H1 (cell line): ENCODE measurements around the gene PDCD7. TPM values are rescaled to one million over a fixed set of nuclear protein-coding genes. Genes with fewer than 3 reads are reported as not detected.

Experiments
- CTCF ChIA-PET: fragments of 300-600 bp; sonication (Branson Sonifier 250); formaldehyde crosslinking; loops from one replicate; lab custom pipeline; 2021; ENCODE audit not compliant: partially characterized antibody; lab: Charles Lee
- POLR2A ChIA-PET: fragments of 300-600 bp; sonication (Branson Sonifier 250); formaldehyde crosslinking; loops from one replicate; lab custom pipeline; 2021; ENCODE audit warnings: inconsistent platforms; ENCODE audit not compliant: partially characterized antibody; lab: Charles Lee
- DNase-seq, 2 experiments: peaks; one replicate each; pipeline versions ENCODE4 v3.0.0 to v3.0.0-alpha.2; 2010 to 2022; ENCODE audit warnings: low spot score in 2 of 2, low read depth in 1 of 2, mixed read lengths in 1 of 2
- FAIRE-seq: peaks from 2 replicates; lab custom pipeline; 2011; peaks lifted over from hg19 to GRCh38; lab: Jason Lieb, UNC
- H2AFZ ChIP-seq: 2 replicates; pipeline ENCODE4 v1.8.1; 2012; ENCODE audit warnings: low read length, inconsistent platforms
- H2AK5ac ChIP-seq: 2 replicates; pipeline ENCODE4 v1.6.1; 2013; ENCODE audit warnings: low read depth, low read length
- H2BK120ac ChIP-seq: replicated peaks from 2 replicates; pipeline ENCODE3; 2013; ENCODE audit warnings: low read depth, low read length, inconsistent platforms
- H2BK12ac ChIP-seq: 2 replicates; pipeline ENCODE4 v1.6.1; 2013; ENCODE audit warnings: low read depth, low read length
- H2BK15ac ChIP-seq: 2 replicates; pipeline ENCODE4 v1.6.1; 2013; ENCODE audit warnings: low read length
- H2BK20ac ChIP-seq: 2 replicates; pipeline ENCODE4 v1.6.1; 2013; ENCODE audit warnings: low read length
- H2BK5ac ChIP-seq: 2 replicates; pipeline ENCODE4 v1.6.1; 2013; ENCODE audit warnings: low read depth, low read length
- H3K14ac ChIP-seq: 2 replicates; pipeline ENCODE4 v1.6.1; 2013; ENCODE audit warnings: inconsistent platforms; ENCODE audit not compliant: insufficient read length
- H3K18ac ChIP-seq: 2 replicates; pipeline ENCODE4 v1.6.1; 2013; ENCODE audit warnings: low read length; ENCODE audit errors: extremely low read depth
- H3K23ac ChIP-seq: 2 replicates; pipeline ENCODE4 v1.6.1; 2013; ENCODE audit warnings: inconsistent platforms; ENCODE audit not compliant: insufficient read length
- H3K23me2 ChIP-seq: 2 replicates; pipeline ENCODE4 v1.6.1; 2013; ENCODE audit warnings: low read depth, low read length
- H3K27ac ChIP-seq: 2 replicates; pipeline ENCODE4 v1.6.1; 2011; ENCODE audit warnings: low read depth, low read length, inconsistent platforms
- H3K27me3 ChIP-seq, 4 experiments: replicated peaks in 1 of 4; 1 replicate in 1 of 4; 2 replicates in 3 of 4; pipeline versions ENCODE4 v1.6.1 to v1.8.1; 2011 to 2013; ENCODE audit warnings: low read length in 3 of 4, mild to moderate bottlenecking in 3 of 4, inconsistent platforms in 2 of 4, mixed read lengths in 2 of 4, moderate library complexity in 1 of 4; ENCODE audit not compliant: control insufficient read depth in 3 of 4, insufficient read depth in 3 of 4; ENCODE audit errors: extremely low read depth in 1 of 4
- H3K36me3 ChIP-seq, 4 experiments: 2 replicates each; pipeline versions ENCODE4 v1.6.1 to v1.8.1; 2011 to 2013; ENCODE audit warnings: mild to moderate bottlenecking in 4 of 4, low read length in 3 of 4, moderate library complexity in 2 of 4, control low read depth in 1 of 4, inconsistent platforms in 1 of 4; ENCODE audit not compliant: insufficient read depth in 4 of 4, control insufficient read depth in 2 of 4
- H3K4ac ChIP-seq: replicated peaks from 2 replicates; pipeline ENCODE3; 2013; ENCODE audit warnings: low read length, low read depth, mixed read lengths, inconsistent platforms; ENCODE audit not compliant: insufficient read length
- H3K4me1 ChIP-seq, 4 experiments: replicated peaks in 1 of 4; 1 replicate in 1 of 4; 2 replicates in 3 of 4; pipeline versions ENCODE4 v1.6.1 to v1.8.1; 2011 to 2013; ENCODE audit warnings: low read length in 3 of 4, inconsistent platforms in 2 of 4, mixed read lengths in 1 of 4; ENCODE audit not compliant: insufficient read depth in 4 of 4, control insufficient read depth in 3 of 4
- H3K4me2 ChIP-seq, 2 experiments: 2 replicates each; pipeline versions ENCODE4 v1.6.1 to v1.8.1; 2011 to 2013; ENCODE audit warnings: low read depth in 2 of 2, low read length in 2 of 2, control low read depth in 1 of 2, inconsistent platforms in 1 of 2, mild to moderate bottlenecking in 1 of 2; ENCODE audit not compliant: insufficient read depth in 1 of 2
- H3K4me3 ChIP-seq, 4 experiments: fragments of 200-600, 300-600 bp in 1 of 4; sonication (generic), shearing (Covaris generic), sonication (Bioruptor Twin) in 1 of 4; 2 replicates each; pipeline versions ENCODE4 v1.5.1 to v1.8.1; 2011 to 2016; ENCODE audit warnings: low read length in 4 of 4, low read depth in 3 of 4, control low read depth in 2 of 4, inconsistent platforms in 2 of 4, mild to moderate bottlenecking in 2 of 4, mixed read lengths in 1 of 4, moderate library complexity in 1 of 4; ENCODE audit not compliant: insufficient read depth in 2 of 4; ENCODE audit errors: extremely low read depth in 1 of 4
- H3K56ac ChIP-seq: replicated peaks from 2 replicates; pipeline ENCODE3; 2013; ENCODE audit warnings: low read depth, mild to moderate bottlenecking, mixed read lengths, low read length, inconsistent platforms; ENCODE audit not compliant: insufficient read length
- H3K79me1 ChIP-seq: 2 replicates; pipeline ENCODE4 v1.6.1; 2013; ENCODE audit warnings: low read depth, low read length, control low read depth
- H3K79me2 ChIP-seq, 2 experiments: 2 replicates each; pipeline versions ENCODE4 v1.6.1 to v1.8.1; 2012 to 2013; ENCODE audit warnings: low read length in 2 of 2, mild to moderate bottlenecking in 2 of 2, inconsistent platforms in 1 of 2; ENCODE audit not compliant: insufficient read depth in 2 of 2, control insufficient read depth in 1 of 2
- H3K9ac ChIP-seq, 4 experiments: replicated peaks in 1 of 4; 1 replicate in 1 of 4; 2 replicates in 3 of 4; pipeline versions ENCODE4 v1.6.1 to v1.8.1; 2011 to 2013; ENCODE audit warnings: low read depth in 3 of 4, low read length in 3 of 4, control low read depth in 2 of 4, mild to moderate bottlenecking in 2 of 4, moderate library complexity in 2 of 4, inconsistent platforms in 1 of 4; ENCODE audit errors: extremely low read depth in 1 of 4
- H3K9me3 ChIP-seq, 2 experiments: 2 replicates each; pipeline versions ENCODE4 v1.6.1 to v1.8.1; 2012 to 2013; ENCODE audit warnings: mild to moderate bottlenecking in 2 of 2, moderate library complexity in 2 of 2, control low read depth in 1 of 2, inconsistent platforms in 1 of 2, low read depth in 1 of 2, low read length in 1 of 2, mixed read lengths in 1 of 2; ENCODE audit not compliant: insufficient read depth in 2 of 2
- H4K20me1 ChIP-seq, 2 experiments: replicated peaks in 1 of 2; 2 replicates each; pipeline versions ENCODE3 to v1.8.1; 2011 to 2013; ENCODE audit warnings: inconsistent platforms in 2 of 2, low read length in 2 of 2, mild to moderate bottlenecking in 1 of 2; ENCODE audit not compliant: insufficient read depth in 2 of 2, control insufficient read depth in 1 of 2
- H4K5ac ChIP-seq: 2 replicates; pipeline ENCODE4 v1.6.1; 2013; ENCODE audit warnings: low read length, low read depth, mixed read lengths, inconsistent platforms; ENCODE audit not compliant: insufficient read length
- H4K8ac ChIP-seq: 2 replicates; pipeline ENCODE4 v1.8.0; 2013; ENCODE audit warnings: mild to moderate bottlenecking, moderate library complexity, low read length, inconsistent platforms; ENCODE audit not compliant: insufficient read depth; ENCODE audit errors: extremely low read depth
- H4K91ac ChIP-seq: replicated peaks from 2 replicates; pipeline ENCODE3; 2013; ENCODE audit warnings: low read length, mixed read lengths, inconsistent platforms; ENCODE audit not compliant: insufficient read length
- CHD1 ChIP-seq: IDR thresholded peaks from 2 replicates; pipeline ENCODE4 v1.6.1; 2012; ENCODE audit warnings: low read depth, low read length, improper control_type of control experiment
- CHD2 ChIP-seq: IDR thresholded peaks from 2 replicates; pipeline ENCODE4 v1.6.1; 2012; ENCODE audit warnings: low read length, improper control_type of control experiment
- JUND ChIP-seq: IDR thresholded peaks from 2 replicates; pipeline ENCODE4 v1.6.1; 2011; ENCODE audit warnings: mild to moderate bottlenecking, improper control_type of control experiment, low read length
- POLR2A ChIP-seq, 2 experiments: IDR thresholded peaks; 1 replicate in 1 of 2; 2 replicates in 1 of 2; pipeline ENCODE4 v1.6.1; 2011; ENCODE audit warnings: low read depth in 2 of 2, low read length in 2 of 2, mild to moderate bottlenecking in 2 of 2; ENCODE audit errors: control extremely low read depth in 1 of 2
- SIN3A ChIP-seq, 2 experiments: IDR thresholded peaks in 1 of 2; conservative IDR thresholded peaks in 1 of 2; 2 replicates each; pipeline ENCODE4 v1.6.1; 2011 to 2012; ENCODE audit warnings: low read length in 2 of 2, improper control_type of control experiment in 1 of 2, low read depth in 1 of 2, mild to moderate bottlenecking in 1 of 2
- SP4 ChIP-seq: IDR thresholded peaks from 2 replicates; pipeline ENCODE4 v1.6.1; 2012; ENCODE audit warnings: low read length, inconsistent platforms
- TAF7 ChIP-seq: optimal IDR thresholded peaks from 2 replicates; pipeline ENCODE3; 2011; ENCODE audit warnings: low read depth, mild to moderate bottlenecking, inconsistent platforms, low read length, moderate library complexity, borderline replicate concordance
- YY1 ChIP-seq: IDR thresholded peaks from 2 replicates; pipeline ENCODE4 v1.6.1; 2011; ENCODE audit warnings: low read depth, mild to moderate bottlenecking, low read length
- WGBS, 2 experiments: shearing (Covaris generic) in 1 of 2; methylation state at CpG; one replicate each; pipeline versions ENCODE4 v1.1.6 to v1.1.7; 2013 to 2015; ENCODE audit warnings: low lambda C conversion rate in 2 of 2, mixed read lengths in 2 of 2, inconsistent platforms in 1 of 2, low coverage in 1 of 2, missing lambda C conversion rate in 1 of 2; ENCODE audit not compliant: insufficient replicate concordance in 2 of 2, insufficient coverage in 1 of 2, insufficient read length in 1 of 2; ENCODE audit errors: extremely low coverage in 1 of 2, missing lambda C conversion rate in 1 of 2; 5-methylcytosine and 5-hydroxymethylcytosine counted together
- polyA plus RNA-seq, 7 experiments: library from polyadenylated mRNA; depleted of rRNA in 3 of 7; stranded (reverse) in 5 of 7; unstranded in 2 of 7; fragments of >200 nt in 5 of 7; fragments of 200-250 nt in 2 of 7; gene quantifications; 1 replicate in 5 of 7; 2 replicates in 1 of 7; 4 replicates in 1 of 7; pipeline versions ENCODE4 v1.2.1 to v1.2.3, GENCODE V29; 2011 to 2013; ENCODE audit warnings: missing spikeins in 2 of 7, mixed read lengths in 2 of 7
- total RNA-seq: library from RNA; stranded (reverse); fragmentation: NEBNext Ultra II Directional; extraction: Animal tissue kit (Norgen Biotek cat#: 25700); gene quantifications from 2 replicates; pipeline ENCODE4 v1.2.1, GENCODE V29; 2021
- TF ChIP-seq, protein P1 (sequence below): IDR thresholded peaks from 2 replicates; pipeline ENCODE4 v1.6.1; 2012; ENCODE audit warnings: inconsistent platforms

The PDCD7 gene
- total and polyA plus RNA-seq, 2 of the 8 experiments (the other 6 are each of a cell fraction or from before 2014, with no cell fraction given) = 11.5 to 25.6 TPM

DNA sequence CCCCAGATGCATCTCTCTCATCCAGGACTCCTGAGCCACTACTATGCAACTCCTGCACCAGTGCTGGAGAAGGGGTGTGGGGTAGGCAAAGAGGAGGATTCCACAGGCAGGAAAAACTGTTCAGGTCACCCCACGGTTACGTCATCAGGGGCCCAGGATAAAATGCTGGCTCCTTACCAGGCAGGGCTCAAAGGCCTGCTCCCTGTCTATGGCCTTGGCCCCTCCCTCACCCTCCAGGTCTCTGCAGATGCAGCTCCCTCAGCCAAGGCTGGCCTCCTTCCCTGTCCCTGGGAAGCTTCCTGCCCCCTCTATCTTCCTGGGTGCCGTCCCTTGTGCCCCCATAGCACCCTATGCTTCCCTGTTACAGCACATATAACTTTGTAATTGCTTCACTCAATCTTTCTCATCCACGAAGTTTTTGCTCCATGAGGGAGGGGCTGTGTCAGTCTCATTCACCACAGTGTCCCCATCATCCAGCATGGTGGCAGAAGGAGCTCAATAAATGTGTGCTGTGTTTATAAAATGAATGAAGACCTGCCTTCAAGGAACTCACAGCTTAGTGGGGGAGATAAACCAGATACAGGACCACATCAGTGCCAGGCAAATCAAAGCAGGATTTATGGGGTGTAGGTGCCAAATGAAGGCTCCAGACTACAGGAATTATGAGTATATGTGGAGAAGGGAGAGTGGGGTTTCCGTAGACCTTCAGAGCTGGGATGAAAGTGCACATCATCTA is 38.4 kb downstream of the PDCD7 start:
- Histone ChIP-seq H3K9me3 (no peaks in the 10 kb centered on the region), H3K23me2 (no peaks in the 10 kb centered on the region), H3K14ac (no peak overlapping the region), H2BK15ac (no peak overlapping the region), H4K8ac (no peak overlapping the region), H2BK20ac (no peak overlapping the region), H3K4me2 (no peak overlapping the region), H3K56ac (no peak overlapping the region), H3K23ac (no peak overlapping the region), H3K27ac (no peak overlapping the region), H4K5ac (no peak overlapping the region), H4K20me1 (no peaks in the 10 kb centered on the region), H2BK12ac (peak overlapping the region; percentile 21; the same call in 1 of the 2 replicates), H2BK120ac (no peak overlapping the region), H2AK5ac (no peak overlapping the region), H3K79me1 (no peaks in the 10 kb centered on the region), H2BK5ac (no peak overlapping the region; the same call in 1 of the 2 replicates), H3K36me3 (no peaks in the 10 kb centered on the region), H3K27me3 (no peaks in the 10 kb centered on the region), H3K4me1 (peaks cover 0 to 3% (median 0%) of the 10 kb centered on the region in 4 experiments; a peak in 1 of 7 replicates), H3K18ac (no peak overlapping the region), H3K4me3 (no peak overlapping the region), H4K91ac (no peak overlapping the region), H3K79me2 (no peaks in the 10 kb centered on the region), H3K9ac (no peak overlapping the region), H3K4ac (no peak overlapping the region), H2AFZ (no peak overlapping the region)
- CTCF ChIA-PET = interaction anchor here (0.6 to 4.0 kb wide), 13 partner anchors 10 to 61 kb away, joined by 3 to 45 read pairs (median 5); partner anchors contain the start of genes KBTBD13 and RASL12
- TF ChIP-seq CHD1 = no peak
- TF ChIP-seq, protein P1, sequence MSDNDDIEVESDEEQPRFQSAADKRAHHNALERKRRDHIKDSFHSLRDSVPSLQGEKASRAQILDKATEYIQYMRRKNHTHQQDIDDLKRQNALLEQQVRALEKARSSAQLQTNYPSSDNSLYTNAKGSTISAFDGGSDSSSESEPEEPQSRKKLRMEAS = no peak
- TF ChIP-seq POLR2A (IDR thresholded peaks at IDR 0.05; ENCODE audit: control extremely low read depth in 1 of 2, low read depth in 2 of 2, low read length in 2 of 2) = no peak
- no peak for TF ChIP-seq YY1
- TF ChIP-seq SIN3A (conservative IDR thresholded peaks at IDR 0.05 in 1 of 2, IDR thresholded peaks at IDR 0.05 in 1 of 2; ENCODE audit: low read depth in 1 of 2, low read length in 2 of 2) = no peak
- TF ChIP-seq CHD2 = no peak
- TF ChIP-seq SP4 = no peak
- no peak for TF ChIP-seq TAF7
- no peak for TF ChIP-seq JUND
- DNase-seq (no peak), FAIRE-seq (no peak)
- WGBS, 2 experiments = 82% methylated on average over 5 of the region's 5 CpGs; no CpG with 5 or more reads in 1 of the 2 experiments
- POLR2A ChIA-PET = interaction anchor here (3.4 kb wide), 1 partner anchor 10 kb away, joined by 16 read pairs; no protein-coding TSS in a partner anchor
